GM19328 (cell line): Measurements from ENCODE around the gene EIF4E.

Experiments
- ATAC-seq: cut with Tn5 transposase; IDR thresholded peaks from one replicate; pipeline ENCODE4 v1.9.1; 2021; ENCODE audit warnings: mild to moderate bottlenecking, moderate library complexity; ENCODE audit not compliant: unreplicated experiment

EIF4E gene, protein sequence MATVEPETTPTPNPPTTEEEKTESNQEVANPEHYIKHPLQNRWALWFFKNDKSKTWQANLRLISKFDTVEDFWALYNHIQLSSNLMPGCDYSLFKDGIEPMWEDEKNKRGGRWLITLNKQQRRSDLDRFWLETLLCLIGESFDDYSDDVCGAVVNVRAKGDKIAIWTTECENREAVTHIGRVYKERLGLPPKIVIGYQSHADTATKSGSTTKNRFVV

DNA sequence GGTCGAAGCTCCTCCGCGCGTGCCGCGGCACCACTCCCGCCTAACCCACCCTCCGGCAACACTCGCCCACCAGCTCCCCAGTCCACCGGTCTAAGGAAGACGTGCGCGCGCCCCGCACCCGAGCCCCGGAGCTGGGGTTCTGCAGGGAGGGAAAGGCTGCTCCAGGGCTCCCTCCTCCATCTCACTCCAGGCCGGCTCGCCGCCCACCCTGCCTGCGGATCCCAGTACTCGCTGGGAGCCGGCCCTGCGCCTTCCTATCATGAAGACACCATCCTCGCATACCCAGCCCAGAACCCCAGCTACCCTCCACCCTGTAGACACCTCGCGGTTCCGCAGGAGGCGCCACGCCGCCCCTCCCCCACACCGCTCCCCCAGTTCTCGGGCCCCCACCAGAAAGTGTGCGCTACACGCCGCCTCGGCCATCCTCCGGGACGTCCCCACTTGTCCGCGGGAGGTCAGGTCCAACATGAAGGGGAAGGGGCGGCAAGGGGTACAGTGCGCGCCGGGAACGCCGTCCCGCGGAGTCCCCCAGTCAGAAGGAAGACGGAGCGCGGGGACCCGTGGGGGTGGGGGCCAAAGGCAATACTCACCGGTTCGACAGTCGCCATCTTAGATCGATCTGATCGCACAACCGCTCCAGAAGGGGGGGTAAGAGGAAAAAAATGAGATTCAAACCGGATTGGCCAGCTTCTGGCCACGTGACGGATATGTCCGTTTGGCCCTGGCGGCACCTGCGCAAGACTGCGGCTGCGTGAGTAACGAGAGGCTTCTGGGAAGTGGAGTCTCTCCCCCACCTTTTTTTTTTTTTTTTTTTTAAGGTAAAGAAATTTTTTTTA is at the start of gene EIF4E:
EIF4E (minus strand) TSS at position 629 of the 836 bp plus-strand sequence; CDS start at position 608, 21 bp downstream.
- ATAC-seq = peak; percentile 68

DNA sequence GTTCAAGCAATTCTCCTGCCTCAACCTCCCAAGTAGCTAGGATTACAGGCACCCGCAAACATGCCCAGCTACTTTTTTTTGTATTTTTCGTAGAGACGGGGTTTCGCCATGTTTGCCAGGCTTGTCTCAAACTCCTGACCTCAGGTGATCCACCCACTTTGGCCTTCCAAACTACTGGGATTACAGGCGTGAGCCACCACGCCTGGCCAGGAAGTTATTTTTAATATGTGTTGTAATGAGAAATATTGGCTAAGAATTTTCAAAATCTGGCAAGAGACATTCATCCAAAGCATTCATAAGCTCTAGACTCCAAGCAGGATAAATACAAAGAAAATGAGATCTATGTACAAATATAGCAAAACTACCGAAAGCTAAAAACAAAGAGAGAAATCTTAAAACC is 48.6 kb upstream of the EIF4E start:
- ATAC-seq = no peak

DNA sequence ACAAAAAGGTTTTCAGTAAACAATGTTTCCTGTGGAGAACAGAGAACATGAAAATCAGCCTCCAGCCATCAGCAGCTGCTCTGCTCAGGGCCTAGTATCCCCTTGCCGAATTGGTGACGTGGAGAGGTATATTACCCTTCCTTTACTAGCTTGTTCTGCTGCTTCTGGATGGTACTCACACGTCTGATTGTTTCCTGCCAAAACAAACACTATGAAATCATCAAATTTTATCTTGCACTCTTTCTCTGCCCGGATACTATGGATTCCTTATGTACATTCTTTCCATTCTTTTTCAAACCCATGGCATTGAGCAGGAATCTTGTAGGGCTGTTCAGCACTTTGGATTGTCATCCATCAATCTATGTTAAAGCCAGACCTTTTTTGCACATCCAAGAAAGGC is 47.8 kb upstream of the EIF4E start:
- ATAC-seq = no peak

DNA sequence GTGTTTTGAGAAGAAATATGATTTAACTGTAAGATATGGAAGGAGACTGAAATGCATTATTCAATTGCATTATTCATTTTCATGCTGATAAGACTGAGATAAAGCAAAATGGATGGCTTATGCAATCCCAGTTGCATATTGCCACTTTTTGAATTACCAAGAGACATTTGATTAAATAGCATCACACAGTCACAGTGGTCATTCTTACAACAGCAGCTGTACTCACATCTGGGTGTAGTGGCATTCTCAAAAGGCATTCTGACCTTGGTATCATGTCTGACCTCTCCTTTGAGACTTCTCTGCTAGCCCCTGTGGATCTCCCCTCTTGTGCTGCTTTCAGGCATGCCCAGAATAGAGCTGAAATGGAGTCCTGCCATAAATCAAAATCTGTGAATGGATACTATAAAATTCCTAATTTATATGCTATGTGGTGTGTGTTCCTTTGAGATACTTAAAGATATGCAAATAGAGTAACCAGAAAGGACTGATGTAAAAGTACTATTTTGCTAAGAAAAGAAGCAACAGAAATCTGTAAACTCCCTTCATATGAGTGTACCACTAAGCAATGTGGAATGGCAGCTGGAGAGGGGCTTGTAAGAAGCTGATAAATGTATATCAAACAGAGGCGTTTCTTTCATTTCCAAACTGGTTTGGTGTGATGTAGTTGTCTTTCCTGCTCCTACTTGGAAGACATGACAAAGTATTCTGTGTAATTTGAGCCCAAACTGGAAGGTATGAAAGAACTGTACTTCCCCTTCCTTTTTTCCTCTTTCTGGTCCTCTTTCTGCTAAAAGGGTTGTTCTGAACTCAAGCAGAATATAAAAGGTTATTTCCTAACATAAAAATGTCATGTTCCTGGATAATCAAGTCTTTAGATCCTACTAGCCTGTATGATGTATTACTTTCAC is 41.2 kb upstream of the EIF4E start:
- no peak for ATAC-seq

DNA sequence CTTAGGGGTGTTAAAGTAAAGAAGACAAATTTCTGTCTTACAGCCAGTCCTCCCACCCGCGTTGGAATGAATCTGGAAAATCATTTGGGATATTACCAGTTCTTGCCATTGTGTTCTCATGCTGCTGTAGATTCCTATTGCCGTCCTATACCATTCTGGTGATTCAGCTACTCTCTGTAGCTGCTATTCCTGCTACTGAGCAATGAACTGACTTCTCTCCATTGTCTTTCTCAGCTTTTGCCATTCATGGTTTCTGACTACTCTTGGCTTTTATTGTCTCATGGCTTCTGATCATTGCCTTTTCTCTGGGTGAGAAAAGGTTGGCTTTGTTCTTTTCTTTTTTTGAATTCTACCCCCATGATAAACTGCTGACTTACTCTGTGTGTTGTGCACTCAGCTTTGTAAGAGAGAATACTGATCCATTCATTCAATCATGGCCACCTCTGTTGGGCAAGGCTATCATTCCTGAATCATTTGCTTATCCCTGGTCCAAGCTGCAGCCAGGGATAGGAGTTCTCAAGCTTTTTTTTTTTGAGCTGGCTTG is 38.9 kb upstream of the EIF4E start:
- no peak for ATAC-seq

DNA sequence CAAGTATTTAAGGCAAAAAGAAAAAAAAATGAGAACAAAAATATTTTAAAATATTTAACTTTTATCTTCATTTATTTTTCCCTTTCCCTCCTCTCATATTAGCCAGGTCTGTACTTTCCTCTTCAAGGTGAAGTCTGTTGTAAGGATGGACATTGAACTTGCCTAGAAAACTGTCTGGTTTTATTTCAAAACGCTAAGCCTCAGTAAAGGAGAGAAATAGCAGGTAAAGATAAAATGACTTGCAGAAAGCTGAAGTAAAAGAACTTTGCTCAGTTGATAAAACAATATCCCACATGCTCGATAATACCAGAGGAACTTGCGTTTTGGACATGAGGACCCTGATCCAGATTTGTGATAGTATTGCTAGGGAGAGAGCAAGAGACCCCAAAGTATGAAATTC is 38.0 kb upstream of the EIF4E start:
- ATAC-seq = no peak

DNA sequence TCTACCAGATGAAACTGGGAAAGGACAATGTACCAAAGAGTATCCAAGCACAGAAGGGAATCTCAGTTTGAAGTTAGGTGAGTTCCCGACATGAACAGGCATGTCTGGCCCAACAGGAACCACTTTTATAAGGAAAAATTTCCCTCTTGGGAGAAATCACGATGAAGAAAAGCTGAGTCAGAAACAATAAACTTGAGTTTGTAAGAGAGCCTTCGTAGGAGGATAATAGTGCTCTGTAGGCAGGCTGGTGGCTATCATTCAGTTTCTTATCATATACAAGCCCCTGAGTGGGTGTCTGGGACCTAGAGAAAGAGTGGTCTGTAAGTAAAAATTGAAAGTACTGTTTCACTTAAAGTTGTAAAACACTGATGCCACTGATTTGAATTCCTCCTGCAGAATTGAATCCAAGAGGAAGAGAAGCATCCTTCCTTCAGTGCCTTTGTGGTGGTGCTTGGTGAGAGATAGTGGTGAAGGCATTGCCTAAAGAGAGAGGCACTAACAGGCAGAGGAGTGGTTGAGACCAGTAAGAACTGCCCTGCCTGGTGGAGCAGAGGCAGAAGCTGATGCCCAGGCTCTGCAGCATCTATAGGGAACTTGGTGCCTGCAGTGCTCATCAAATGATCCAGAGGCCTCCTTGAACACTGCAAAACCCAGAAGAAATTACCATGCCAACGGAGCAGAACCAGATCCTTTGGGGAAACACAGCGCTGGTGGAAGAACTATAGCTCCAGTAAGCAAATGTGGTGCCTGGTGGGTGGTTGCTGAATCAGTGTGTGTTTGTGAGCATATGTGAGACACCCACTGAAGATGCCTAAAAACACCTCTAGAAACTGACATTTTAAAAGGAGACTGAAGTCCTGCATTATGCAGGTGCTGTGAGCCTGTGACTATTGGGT is 34.9 kb upstream of the EIF4E start:
- ATAC-seq = no peak

DNA sequence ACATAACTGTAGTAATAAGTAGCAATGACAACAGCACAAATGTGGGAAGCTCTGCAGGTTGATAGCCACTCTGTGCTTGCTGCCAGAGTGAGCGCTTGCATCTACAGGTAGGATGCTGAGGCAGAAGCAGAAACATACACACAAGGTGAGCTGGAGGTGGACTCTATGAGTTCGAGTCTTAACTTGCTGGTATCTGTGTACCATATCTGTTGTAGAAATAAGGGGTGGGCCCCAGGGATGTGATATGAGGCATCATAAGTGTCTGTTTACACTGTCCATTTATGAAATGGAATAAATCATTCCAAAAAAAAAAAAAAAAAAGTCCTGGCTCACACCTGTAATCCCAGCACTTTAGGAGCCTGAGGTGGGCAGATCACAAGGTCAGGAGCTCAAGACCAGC is 32.8 kb upstream of the EIF4E start:
- ATAC-seq = no peak

DNA sequence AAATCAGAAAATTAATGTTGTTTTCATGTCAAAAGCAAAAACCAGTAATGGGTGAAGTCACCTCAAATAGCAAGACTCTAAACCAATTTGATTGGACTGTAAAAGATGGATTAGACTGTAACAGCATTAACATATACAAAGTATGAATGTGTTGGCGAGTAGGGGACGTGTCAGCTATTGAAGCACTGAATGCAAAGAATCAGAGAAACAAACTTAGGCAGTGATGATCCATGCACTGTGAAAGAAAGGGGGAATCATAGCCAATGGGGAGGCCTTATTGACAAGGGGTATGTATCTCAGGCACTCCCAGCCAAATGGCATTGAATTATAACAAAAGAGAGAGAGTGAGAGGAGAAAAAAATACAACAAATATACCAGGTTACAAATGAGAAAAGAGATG is 30.5 kb upstream of the EIF4E start:
- ATAC-seq = no peak

DNA sequence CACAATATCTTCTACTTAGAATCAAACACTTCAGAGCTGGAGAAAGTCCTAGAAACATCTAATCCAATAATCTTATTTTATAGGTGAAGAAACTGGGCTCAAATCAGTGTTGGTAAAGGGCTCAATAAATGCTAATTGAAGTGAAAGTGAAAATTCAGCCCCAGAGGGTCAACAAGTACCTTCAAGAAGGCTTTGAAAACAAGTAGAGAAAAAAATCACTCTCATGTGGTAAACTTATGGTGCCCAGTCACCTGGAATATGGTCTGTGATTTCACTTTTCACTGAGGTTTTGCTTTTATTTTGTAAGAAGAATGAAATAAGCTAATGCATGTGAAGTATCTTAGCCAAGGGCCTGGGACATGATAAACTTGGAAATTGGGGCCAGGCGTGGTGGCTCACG is 29.1 kb upstream of the EIF4E start:
- no peak for ATAC-seq

DNA sequence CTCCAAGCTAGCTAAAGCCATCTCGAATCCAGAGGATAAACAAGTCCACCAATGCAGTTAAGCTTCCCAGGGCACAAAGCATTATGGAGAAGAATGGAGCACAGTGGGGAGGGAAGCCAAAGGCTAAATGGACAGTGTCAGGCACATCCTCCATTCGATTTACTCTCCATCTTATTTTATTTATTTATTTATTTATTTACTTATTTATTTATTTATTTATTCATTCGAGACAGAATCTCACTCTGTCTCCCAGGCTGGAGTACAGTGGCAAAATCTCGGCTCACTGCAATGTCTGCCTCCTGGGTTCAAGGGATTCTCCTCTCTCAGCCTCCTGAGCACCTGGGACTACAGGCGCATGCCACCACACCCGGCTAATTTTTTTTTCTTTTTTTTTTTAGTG is 26.3 kb upstream of the EIF4E start:
- no peak for ATAC-seq

DNA sequence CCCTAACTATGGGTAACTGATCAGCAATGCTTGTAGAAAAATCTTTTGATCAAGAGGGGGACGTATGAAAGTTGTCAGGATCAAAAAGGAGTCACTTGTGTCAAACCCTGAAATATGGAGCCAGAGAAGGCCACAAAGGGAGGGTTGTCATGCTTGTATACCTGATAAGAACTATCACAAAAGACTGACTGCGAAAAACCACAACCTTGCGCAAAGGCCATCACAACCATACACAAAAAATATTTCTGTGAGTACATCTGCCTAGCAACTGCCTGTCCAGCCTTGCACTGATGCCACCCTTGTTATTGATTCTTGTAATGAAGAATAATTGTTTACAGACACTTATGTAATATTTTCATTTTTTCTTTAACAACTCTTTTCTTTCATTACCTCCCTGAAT is 22.8 kb upstream of the EIF4E start:
- ATAC-seq = no peak

DNA sequence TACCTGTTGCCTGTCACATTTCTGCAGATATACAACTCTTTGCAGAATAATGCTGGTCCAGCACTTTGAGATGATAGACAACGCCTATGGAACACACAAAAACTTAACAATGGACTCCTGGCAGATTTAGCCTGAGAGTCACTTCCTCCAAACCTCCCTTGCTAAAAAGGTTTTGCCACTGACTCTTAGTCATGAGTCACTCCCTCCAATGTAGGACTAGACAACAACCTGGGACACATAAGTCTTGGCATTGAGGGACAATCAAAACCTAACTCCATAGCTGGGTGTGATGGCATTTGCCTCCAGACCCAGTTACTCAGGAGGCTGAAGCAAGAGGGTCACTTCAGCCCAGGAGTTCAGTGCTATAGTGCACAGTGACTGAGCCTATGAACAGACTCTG is 22.0 kb upstream of the EIF4E start:
- no peak for ATAC-seq

DNA sequence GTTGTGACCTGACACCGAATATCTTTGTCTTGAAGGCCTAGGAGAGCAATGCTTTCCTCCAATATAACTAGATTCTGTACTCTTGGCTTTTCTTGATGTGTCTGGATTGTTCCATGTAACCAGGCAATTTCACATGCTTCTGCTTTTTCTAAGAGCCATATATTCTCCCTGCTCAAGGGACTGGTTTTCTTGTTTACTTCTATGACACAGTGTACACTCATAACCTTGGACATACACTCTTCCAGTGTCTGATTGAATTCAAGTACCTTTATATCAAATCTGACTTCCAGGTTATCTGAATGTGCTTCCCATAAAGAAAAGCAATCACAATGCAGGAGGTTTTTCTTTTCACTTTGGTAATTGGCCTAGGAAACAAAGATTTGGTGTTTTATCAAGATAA is 17.4 kb upstream of the EIF4E start:
- ATAC-seq = no peak

DNA sequence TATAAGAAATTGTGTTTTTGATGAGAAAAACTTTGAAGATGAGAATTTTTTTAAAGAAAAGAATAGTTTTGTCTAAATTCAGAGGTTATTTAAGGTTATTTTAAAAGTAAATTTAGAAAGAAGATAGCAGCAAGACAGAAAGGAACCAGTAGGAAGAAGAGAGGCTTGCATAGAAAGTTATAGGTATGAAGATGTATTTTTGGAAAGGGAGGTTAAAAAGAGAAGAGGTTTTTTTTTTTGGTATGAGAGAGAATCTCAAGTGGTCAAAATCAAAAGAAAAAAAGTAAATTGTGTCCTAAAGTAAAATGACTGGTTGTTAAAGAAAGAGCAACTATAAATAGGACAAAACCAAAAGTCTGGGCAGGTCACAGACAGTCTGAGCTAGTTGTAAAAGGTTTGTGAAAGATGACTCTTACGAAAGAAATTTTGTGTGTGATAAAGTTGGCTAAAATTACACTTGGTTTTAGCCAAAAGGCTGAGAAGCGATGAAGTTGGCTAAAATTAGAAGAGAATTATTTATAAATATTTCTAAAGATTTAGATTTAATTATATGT is 16.4 kb upstream of the EIF4E start:
- ATAC-seq = peak; percentile 64

DNA sequence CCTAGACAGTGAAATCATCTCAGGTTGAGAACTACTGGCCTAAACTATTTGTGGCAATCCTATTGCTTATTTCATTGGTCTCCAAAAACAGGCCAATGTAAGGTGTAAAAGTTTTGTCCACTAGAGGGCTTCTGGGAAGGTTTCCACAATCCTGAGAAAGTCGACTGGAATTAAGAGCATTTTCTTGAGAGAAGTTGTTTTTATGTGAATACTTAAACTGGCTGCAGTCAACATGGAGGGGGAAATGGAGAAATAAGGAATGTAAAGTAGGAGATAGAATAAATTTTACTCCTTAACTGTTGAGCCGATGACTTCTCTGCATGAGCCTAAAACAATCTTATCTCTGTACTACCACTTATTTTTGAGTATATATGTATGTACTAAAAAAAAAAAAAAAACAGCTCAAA is 11.0 kb upstream of the EIF4E start:
- no peak for ATAC-seq

DNA sequence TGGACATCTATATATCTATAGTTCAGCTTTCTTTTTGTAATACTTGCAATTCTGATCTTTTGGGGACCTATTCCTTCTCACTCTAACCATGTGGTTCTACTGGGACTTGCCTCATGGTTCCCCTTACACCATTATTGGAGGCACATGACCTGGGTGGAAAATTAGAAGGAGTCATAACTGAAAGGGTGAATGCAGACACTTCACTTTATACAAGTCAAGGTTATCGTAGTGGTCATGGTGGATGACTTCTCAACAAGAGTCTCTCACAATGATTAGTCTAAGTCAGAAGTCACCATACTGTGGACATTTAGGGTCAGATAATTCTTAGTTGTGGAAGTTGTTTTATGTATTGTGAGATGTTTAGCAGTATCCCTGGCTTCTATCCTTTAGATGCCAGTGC is 10.5 kb upstream of the EIF4E start:
- no peak for ATAC-seq

DNA sequence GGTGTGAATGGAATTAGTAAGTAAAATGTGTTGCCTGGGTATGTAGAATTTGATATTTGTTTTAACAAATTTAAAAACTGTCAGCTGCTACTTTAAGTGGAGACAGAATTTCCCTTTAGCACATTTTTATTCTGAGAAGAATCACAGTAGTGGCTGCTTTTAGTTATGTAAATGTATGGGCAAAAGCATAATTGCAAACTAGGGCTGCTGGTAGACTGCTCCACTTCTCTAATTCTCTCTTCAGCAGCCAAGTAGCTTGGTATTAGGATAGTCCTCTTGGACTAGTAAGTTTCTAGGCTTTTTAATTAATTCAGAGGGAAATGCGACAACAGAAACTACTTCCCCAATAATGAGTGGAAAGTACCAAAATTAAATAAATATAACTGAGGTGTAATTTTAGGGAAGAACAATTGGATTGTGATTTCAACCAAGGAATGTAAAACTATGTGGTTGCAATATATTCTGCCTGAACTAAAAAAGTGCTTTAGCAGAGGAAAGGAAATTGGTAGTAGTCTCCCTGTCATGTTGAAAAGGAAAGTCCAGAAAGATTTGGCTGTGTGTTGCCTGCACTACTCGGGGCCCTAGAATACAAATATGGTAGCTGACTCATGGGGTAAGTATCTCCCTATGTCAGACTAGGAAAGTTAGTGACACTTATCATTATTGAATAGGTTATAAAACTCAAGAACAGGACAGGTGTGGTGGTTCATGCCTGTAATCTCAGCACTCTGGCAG is 9.2 kb upstream of the EIF4E start:
- no peak for ATAC-seq

DNA sequence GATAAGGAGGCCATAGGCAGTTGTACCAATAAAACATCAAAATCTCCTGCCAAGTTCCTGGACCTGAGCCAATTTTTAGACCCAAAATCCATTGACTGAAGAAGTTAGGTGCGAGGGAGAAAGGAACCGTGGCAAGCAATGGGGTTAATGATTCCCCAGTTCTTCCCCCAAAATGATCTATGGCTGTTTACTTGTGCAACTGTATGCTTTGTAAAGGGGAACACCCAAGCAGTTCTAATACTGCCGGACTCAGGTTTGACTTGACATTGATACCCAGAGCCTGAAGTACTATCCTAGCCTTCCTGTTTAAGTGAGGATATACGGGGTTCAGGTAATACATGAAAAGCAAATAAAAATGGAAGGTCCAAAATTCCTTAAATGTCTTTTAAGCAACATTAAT is 6.7 kb upstream of the EIF4E start:
- ATAC-seq = no peak
